Prostate gland (tissue), 2 donors: ENCODE data around the gene LYPD5.

Experiments used
- POLR2A ChIP-seq: fragments of 450-650 bp; IDR thresholded peaks from one replicate; pipeline ENCODE4 v1.6.1; 2016; ENCODE audit warnings: antibody characterized with exemption, mild to moderate bottlenecking
- TF ChIP-seq, protein P1 (sequence below), 4 experiments: fragments of 200-600 bp in 2 of 4; fragments of 450-650 bp in 2 of 4; sonication (generic) in 2 of 4; IDR thresholded peaks; 1 replicate in 3 of 4; 2 replicates in 1 of 4; pipeline ENCODE4 v1.5.1; 2016 to 2019; ENCODE audit warnings: antibody characterized with exemption in 4 of 4, mild to moderate bottlenecking in 2 of 4, moderate library complexity in 2 of 4

DNA sequence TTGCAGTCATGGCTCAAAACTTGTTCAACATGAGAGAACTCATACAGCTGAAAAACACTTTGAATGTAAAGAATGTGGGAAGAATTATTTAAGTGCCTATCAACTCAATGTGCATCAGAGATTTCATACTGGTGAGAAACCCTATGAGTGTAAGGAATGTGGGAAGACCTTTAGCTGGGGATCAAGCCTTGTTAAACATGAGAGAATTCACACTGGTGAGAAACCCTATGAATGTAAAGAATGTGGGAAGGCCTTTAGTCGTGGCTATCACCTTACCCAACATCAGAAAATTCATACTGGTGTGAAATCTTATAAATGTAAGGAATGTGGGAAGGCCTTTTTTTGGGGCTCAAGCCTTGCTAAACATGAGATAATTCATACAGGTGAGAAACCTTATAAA, 45.0 kb upstream of the LYPD5 start:
- no peak for TF ChIP-seq POLR2A
- TF ChIP-seq, protein P1, sequence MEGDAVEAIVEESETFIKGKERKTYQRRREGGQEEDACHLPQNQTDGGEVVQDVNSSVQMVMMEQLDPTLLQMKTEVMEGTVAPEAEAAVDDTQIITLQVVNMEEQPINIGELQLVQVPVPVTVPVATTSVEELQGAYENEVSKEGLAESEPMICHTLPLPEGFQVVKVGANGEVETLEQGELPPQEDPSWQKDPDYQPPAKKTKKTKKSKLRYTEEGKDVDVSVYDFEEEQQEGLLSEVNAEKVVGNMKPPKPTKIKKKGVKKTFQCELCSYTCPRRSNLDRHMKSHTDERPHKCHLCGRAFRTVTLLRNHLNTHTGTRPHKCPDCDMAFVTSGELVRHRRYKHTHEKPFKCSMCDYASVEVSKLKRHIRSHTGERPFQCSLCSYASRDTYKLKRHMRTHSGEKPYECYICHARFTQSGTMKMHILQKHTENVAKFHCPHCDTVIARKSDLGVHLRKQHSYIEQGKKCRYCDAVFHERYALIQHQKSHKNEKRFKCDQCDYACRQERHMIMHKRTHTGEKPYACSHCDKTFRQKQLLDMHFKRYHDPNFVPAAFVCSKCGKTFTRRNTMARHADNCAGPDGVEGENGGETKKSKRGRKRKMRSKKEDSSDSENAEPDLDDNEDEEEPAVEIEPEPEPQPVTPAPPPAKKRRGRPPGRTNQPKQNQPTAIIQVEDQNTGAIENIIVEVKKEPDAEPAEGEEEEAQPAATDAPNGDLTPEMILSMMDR (IDR thresholded peaks at IDR 0.05), result no peak
